Breast epithelium (tissue), 3 donors: ENCODE measurements around the gene MYH10.

Source experiments
- POLR2A ChIP-seq: fragments of 450-650 bp; IDR thresholded peaks from one replicate; pipeline ENCODE4 v1.6.1; 2016; ENCODE audit warnings: antibody characterized with exemption, mild to moderate bottlenecking, moderate library complexity
- POLR2AphosphoS5 ChIP-seq, 3 donors: sonication (generic); formaldehyde crosslinking; IDR thresholded peaks; one replicate each; pipeline ENCODE4 v1.6.1; 2017; ENCODE audit warnings: antibody characterized with exemption in 3 of 3

DNA sequence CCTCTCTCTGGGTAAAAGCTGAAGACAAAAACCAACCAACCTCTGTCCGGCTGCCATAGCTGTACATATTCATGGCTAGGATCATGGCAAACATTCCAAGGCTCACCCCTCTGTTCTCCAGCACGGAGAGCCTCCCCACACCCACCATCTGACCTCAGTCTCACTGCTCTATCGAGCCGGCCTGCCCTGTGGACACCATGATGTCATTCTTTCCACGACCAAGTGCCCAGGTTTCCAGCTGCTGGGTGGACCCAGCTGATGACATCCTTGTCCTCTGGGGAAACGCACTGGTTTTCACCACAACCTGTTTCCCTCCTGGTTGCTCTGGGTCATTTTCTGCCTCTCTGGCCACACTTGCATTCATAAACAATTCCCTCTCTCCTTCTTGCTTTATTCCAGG lies 127.2 kb downstream of the MYH10 start:
- TF ChIP-seq POLR2AphosphoS5 (IDR thresholded peaks at IDR 0.05), result no peak
- no peak for TF ChIP-seq POLR2A
